ENCODE data around the gene ASTN2.

ASTN2 gene

DNA sequence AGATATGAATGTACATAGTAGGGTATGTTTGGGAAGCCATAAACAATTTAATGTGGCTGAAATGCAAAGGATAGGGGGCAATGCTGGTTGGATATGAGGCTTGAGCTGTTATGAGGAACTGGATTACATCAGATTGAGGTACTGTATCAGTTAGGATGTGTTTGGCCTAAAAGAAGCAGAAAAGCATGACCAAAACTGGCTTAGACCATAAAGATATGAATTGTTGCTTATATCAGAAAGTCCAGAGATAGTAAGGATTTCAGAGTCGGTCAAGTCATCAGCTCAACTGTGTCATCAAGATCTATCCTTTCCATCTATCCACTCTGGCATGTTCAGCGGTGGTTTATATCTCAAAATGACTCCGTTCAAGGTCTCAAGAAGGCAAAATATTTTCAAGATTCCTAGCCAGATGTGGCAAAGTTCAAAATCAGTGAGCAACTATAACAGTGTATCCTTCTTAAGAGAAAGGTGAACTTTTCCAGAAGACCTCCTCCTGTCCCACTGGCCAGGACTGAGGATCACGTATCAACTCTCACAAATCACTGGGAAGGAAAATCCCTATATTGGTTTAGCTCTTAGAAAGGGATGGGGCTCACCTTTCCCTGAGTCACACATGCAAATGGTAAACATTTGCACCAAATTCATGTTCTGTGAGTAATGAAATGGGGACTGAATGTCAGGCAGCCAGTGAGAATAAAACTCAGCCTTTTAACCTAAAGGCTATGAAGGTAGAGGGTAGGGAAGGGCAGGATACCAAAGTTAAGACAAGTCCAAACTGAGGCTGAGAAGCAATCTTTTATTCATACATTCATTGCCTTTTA lies 469.9 kb downstream of the ASTN2 start:
- DNase-seq (ENCODE audit: low read depth) = no peak
- no peak overlapping the region for H3K4me3 ChIP-seq (ENCODE audit: low read depth, low read length)
- TF ChIP-seq, protein P1, sequence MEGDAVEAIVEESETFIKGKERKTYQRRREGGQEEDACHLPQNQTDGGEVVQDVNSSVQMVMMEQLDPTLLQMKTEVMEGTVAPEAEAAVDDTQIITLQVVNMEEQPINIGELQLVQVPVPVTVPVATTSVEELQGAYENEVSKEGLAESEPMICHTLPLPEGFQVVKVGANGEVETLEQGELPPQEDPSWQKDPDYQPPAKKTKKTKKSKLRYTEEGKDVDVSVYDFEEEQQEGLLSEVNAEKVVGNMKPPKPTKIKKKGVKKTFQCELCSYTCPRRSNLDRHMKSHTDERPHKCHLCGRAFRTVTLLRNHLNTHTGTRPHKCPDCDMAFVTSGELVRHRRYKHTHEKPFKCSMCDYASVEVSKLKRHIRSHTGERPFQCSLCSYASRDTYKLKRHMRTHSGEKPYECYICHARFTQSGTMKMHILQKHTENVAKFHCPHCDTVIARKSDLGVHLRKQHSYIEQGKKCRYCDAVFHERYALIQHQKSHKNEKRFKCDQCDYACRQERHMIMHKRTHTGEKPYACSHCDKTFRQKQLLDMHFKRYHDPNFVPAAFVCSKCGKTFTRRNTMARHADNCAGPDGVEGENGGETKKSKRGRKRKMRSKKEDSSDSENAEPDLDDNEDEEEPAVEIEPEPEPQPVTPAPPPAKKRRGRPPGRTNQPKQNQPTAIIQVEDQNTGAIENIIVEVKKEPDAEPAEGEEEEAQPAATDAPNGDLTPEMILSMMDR (IDR thresholded peaks at IDR 0.05; ENCODE audit: low read depth, low read length, missing control alignments) = no peak

DNA sequence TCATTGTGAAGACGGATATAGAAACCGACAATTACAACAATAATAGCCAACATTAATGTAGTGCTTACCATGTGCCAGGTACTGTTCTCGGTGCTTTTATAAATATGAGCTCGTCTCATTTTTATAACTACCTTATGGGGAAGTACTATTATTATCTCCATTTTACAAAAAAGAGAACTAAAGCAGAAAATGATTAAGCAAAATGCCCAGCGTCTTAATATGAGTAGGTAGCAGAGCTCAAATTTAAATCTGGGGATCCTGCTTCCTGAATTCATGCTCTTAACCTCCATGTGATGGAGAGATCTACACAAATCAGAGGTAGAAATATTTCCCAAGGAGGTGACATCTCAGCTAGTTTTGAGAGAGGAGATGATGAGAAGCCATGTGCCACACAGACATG lies 470.9 kb downstream of the ASTN2 start:
- TF ChIP-seq, protein P1 (IDR thresholded peaks at IDR 0.05; ENCODE audit: low read depth, low read length, missing control alignments) = no peak
- DNase-seq (ENCODE audit: low read depth) = no peak
- H3K4me3 ChIP-seq (ENCODE audit: low read depth, low read length) = no peak overlapping the region

DNA sequence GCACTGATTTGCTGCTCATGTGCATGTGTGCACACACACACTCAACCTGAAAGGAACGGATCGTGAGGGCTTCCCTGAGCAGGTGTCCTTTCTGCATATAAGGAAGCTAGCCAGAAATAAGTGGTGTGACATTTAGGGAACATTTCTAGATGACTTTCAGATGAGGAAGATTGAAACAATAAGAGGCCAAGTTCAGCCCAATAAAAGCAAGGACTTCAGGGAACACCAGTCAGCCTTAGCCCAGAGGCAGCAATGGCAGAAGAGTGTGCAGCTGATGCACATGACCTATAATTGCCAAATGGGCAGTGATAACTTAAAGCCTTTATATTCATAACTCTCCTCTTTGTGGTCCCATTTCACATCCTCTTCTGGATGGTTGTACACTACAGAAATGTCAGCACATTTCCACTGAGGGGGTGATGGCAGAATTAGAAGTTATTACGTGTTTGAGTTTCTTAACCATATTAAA lies 472.2 kb downstream of the ASTN2 start:
- peak; percentile 25 for DNase-seq (ENCODE audit: low read depth)
- H3K4me3 ChIP-seq (ENCODE audit: low read depth, low read length) = no peak overlapping the region
- TF ChIP-seq, protein P1 (IDR thresholded peaks at IDR 0.05; ENCODE audit: low read depth, low read length, missing control alignments) = no peak

DNA sequence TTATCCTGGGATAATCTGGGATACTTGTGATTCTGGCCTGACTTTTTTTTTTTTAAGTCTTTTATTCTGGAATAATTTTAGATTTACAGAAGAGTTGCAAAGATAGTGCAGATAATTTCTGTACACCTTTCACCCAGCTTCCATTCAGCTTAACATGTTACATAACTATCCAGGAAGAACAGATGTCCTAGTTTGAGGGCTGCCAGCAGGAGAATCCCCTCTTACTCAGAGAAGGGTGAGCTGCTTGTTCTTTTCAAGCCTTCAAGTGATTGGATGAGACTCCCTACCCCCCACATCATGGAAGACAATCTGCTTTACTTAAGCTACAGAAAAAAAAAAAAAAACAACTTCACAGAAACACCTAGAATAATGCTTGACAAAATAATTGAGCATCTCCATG lies 473.6 kb downstream of the ASTN2 start:
- no peak for DNase-seq (ENCODE audit: low read depth)
- TF ChIP-seq, protein P1 (IDR thresholded peaks at IDR 0.05; ENCODE audit: low read depth, low read length, missing control alignments) = no peak
- H3K4me3 ChIP-seq (ENCODE audit: low read depth, low read length) = no peak overlapping the region

DNA sequence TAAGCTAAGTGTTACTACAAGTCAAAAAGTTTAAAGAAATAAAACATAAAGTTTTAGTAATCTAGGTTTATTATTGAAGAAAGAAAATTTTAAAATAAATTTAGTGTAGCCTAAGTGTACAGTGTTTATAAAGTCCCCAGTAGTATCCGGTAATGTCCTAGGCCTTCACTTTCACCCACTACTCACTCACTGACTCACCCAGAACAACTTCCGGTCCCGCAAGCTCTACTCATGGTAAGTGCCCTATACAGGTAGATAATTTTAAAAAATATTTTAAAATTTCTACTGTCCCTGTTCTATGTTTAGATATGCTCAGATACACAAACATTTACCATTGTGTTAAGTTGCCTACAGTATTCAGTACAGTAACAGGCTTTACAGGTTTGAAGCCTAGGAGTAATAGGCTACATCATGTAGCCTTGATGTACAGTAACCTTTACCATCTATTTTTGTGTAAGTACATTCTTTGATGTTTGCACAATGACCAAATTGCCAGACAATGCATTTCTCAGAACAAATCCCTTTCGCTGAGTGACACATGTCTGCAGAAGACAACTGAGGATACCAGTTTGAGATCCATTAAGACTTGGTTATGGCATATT lies 474.1 kb downstream of the ASTN2 start:
- DNase-seq (ENCODE audit: low read depth) = no peak
- TF ChIP-seq, protein P1 (IDR thresholded peaks at IDR 0.05; ENCODE audit: low read depth, low read length, missing control alignments) = no peak
- no peak overlapping the region for H3K4me3 ChIP-seq (ENCODE audit: low read depth, low read length)

DNA sequence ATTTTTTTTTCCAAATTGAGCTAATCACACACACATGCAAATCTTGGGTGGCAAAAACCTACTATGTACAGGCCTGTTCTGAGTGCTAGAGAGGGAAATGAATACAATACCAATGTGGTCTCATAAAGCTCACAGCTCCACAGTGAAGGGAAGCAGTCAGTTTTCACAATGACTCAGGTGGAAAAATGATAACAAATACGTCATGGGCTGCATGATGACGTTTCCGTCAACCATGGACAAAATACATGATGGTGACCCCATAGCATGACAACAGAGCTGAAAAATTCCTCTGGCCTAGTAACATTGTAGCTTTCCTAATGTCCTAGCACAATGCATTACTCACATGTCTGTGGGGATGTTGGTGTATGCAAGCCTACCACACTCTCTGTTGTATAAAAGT lies 475.2 kb downstream of the ASTN2 start:
- TF ChIP-seq, protein P1 (IDR thresholded peaks at IDR 0.05; ENCODE audit: low read depth, low read length, missing control alignments) = no peak
- no peak overlapping the region for H3K4me3 ChIP-seq (ENCODE audit: low read depth, low read length)
- DNase-seq (ENCODE audit: low read depth) = peak; percentile 27

All from GM12864 (cell line).